ENCODE measurements around the gene CPA4.
"Not testable (repeated sequence)": the region's sequence is repeated elsewhere in the genome, so short reads cannot be mapped to it uniquely, and the experiment has no call there.

CPA4 gene

DNA sequence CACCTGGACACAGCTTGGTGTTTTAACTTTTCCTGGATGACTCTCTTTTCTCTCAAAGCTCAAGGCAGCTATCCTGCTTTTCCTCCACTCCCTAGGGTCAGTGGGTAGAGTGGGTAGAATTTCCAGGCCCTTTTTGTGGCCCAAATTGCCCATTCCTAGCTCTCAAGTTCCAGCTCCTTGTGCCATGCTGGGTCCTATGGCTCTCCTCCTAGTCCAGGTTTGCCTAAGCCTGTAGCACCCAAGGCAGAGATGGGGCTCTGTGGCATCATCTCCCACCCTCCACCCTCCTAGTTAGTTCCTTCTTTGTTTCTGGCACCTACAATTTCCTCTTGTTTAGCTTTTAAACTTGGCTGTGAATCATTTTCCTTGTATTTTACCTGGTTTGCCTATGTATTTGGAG, 9.7 kb downstream of the CPA4 start:
- Histone ChIP-seq H3K36me3 (ENCODE audit: insufficient read depth, low read length) (peaks cover 10% of the 10 kb centered on the region; the same call in 1 of the 2 replicates), H3K27ac (ENCODE audit: low read depth, low read length) (no peak overlapping the region), H2AFZ (ENCODE audit: low read length, unreplicated experiment) (no peak overlapping the region), H3K4me3 (ENCODE audit: low read depth, low read length) (no peak overlapping the region), H3K79me2 (ENCODE audit: control insufficient read depth, insufficient read depth, low read length, unreplicated experiment) (no peaks in the 10 kb centered on the region), H3K4me1 (ENCODE audit: control insufficient read depth, insufficient read depth, low read length, unreplicated experiment) (no peaks in the 10 kb centered on the region), H3K27me3 (ENCODE audit: insufficient read depth, low read length) (no peaks in the 10 kb centered on the region)

DNA sequence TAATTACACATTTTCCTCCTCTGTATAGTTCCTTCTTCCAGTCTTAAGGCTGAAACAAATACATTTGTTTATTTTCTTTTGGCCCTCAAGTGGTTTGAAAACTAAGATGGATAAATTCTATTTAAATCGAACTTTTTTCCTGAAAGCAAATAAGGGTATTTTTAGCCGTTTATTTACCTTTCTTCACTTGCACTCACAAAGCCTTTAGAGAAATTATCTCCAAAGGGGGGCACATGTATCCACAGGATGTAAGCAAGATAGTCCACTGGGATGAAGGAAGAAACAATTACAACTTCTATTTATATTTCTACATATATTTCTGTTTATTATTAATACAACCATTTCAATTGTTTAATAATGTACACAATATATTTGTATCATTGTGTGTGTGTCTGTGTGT, 10.2 kb downstream of the CPA4 start:
- no peak overlapping the region for H3K27ac ChIP-seq (ENCODE audit: low read depth, low read length)

DNA sequence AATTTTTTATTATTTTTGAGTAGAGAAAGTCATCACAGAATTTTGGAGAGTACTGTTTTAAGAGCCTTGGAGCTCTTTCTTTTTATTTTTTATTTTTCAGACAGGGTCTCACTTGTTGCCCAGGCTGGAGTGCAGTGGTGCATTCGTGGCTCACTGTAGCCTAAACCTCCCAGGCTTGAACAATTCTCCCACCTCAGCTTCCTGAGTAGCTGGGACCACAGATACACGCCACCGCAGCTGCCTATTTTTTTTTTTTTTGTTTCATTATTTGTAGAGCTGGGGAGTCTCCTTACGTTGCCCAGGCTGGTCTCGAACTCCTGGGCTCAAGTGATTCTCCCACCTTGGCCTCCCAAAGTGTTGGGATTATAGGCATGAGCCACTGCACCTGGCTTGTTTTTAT, 10.6 kb downstream of the CPA4 start:
- Histone ChIP-seq H2AFZ (ENCODE audit: low read length, unreplicated experiment) (no peak overlapping the region), H3K27ac (ENCODE audit: low read depth, low read length) (no peak overlapping the region), H3K4me3 (ENCODE audit: low read depth, low read length) (no peak overlapping the region), H3K79me2 (ENCODE audit: control insufficient read depth, insufficient read depth, low read length, unreplicated experiment) (no peaks in the 10 kb centered on the region), H3K27me3 (ENCODE audit: insufficient read depth, low read length) (no peaks in the 10 kb centered on the region), H3K36me3 (ENCODE audit: insufficient read depth, low read length) (peaks cover 10% of the 10 kb centered on the region; the same call in 1 of the 2 replicates), H3K4me1 (ENCODE audit: control insufficient read depth, insufficient read depth, low read length, unreplicated experiment) (no peaks in the 10 kb centered on the region)

More for the DNA sequence above, 10.2 kb downstream of the CPA4 start:
- no peak overlapping the region for H2AFZ ChIP-seq (ENCODE audit: low read length, unreplicated experiment)
- no peaks in the 10 kb centered on the region for H3K27me3 ChIP-seq (ENCODE audit: insufficient read depth, low read length)
- peaks cover 10% of the 10 kb centered on the region; the same call in 1 of the 2 replicates for H3K36me3 ChIP-seq (ENCODE audit: insufficient read depth, low read length)
- H3K79me2 ChIP-seq (ENCODE audit: control insufficient read depth, insufficient read depth, low read length, unreplicated experiment): no peaks in the 10 kb centered on the region
- no peaks in the 10 kb centered on the region for H3K4me1 ChIP-seq (ENCODE audit: control insufficient read depth, insufficient read depth, low read length, unreplicated experiment)
- no peak overlapping the region for H3K4me3 ChIP-seq (ENCODE audit: low read depth, low read length)

DNA sequence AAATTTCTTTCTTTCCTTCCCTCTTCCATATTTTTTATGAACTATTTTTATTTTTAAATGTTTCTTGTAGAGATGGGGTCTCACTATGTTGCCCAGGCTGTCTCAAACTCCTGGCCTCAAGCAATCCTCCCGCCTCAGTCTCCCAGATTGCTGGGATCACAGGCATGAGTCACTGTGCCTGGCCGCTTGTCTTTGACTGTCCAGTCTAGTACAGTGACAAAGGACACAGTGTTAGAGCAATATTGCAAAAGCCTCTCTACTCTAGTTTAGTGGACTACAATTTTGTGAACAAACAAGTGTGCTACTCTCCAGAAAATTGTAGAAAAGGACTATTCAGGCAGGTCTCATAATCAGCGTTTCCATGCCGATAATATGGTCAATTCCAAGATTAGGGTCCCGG, 11.0 kb downstream of the CPA4 start:
- H3K4me3 ChIP-seq (ENCODE audit: low read depth, low read length): no peak overlapping the region
- peaks cover 10% of the 10 kb centered on the region; the same call in 1 of the 2 replicates for H3K36me3 ChIP-seq (ENCODE audit: insufficient read depth, low read length)
- no peak overlapping the region for H3K27ac ChIP-seq (ENCODE audit: low read depth, low read length)
- no peaks in the 10 kb centered on the region for H3K4me1 ChIP-seq (ENCODE audit: control insufficient read depth, insufficient read depth, low read length, unreplicated experiment)
- H3K27me3 ChIP-seq (ENCODE audit: insufficient read depth, low read length): no peaks in the 10 kb centered on the region
- H2AFZ ChIP-seq (ENCODE audit: low read length, unreplicated experiment): no peak overlapping the region
- no peaks in the 10 kb centered on the region for H3K79me2 ChIP-seq (ENCODE audit: control insufficient read depth, insufficient read depth, low read length, unreplicated experiment)

DNA sequence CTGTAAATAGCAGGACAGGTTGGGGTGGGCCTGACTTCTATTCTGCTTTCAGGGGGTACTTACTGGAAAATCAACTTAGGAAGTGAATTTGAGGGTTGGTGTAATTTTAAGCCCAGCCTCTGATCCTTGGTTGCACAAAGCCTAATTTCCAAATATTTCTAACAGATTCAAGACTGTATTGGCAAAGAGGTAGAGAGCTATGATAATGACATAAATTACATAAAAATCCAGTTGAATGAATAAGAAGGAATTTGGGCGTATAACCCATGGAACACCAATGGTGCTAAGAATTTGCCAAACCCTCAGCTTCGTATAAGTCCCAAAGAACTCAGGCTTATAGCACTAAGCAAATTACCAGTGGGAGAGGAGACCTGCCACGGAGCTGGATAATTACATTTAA, 11.9 kb downstream of the CPA4 start:
- peaks cover 10% of the 10 kb centered on the region; the same call in 1 of the 2 replicates for H3K36me3 ChIP-seq (ENCODE audit: insufficient read depth, low read length)
- no peaks in the 10 kb centered on the region for H3K79me2 ChIP-seq (ENCODE audit: control insufficient read depth, insufficient read depth, low read length, unreplicated experiment)
- H3K27me3 ChIP-seq (ENCODE audit: insufficient read depth, low read length): no peaks in the 10 kb centered on the region
- no peaks in the 10 kb centered on the region for H3K4me1 ChIP-seq (ENCODE audit: control insufficient read depth, insufficient read depth, low read length, unreplicated experiment)
- no peak overlapping the region for H3K27ac ChIP-seq (ENCODE audit: low read depth, low read length)
- H3K4me3 ChIP-seq (ENCODE audit: low read depth, low read length): no peak overlapping the region
- no peak overlapping the region for H2AFZ ChIP-seq (ENCODE audit: low read length, unreplicated experiment)

DNA sequence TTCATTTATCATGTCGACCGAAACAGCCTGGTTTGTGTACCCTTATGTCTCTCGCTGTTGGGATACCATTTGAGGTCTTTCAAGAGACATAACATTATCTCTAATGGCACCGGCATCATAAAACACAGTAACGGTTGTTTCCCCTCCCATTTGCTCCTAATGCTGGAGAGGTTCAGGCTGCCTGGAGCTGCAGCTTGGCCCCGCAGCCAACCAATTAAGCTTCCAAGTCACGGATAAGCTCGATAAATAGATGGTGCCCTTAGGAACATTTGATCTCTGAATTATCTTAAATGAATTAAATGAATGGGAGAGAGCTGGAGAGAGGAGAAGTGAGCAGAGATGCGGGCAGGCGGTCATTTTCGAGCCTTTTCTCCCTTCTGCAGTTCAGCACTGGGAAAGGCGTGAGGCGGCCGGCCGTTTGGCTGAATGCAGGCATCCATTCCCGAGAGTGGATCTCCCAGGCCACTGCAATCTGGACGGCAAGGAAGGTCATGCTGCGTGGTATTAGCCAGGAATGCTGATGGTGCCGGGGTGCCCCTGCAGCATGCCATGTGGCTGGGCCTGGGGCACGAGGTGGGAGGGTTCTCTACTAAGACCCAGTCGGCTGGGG, 12.6 kb downstream of the CPA4 start:
- Histone ChIP-seq H3K36me3 (ENCODE audit: insufficient read depth, low read length) (peaks cover 10% of the 10 kb centered on the region; the same call in 1 of the 2 replicates), H3K27me3 (ENCODE audit: insufficient read depth, low read length) (no peaks in the 10 kb centered on the region), H3K4me3 (ENCODE audit: low read depth, low read length) (no peak overlapping the region), H2AFZ (ENCODE audit: low read length, unreplicated experiment) (no peak overlapping the region), H3K4me1 (ENCODE audit: control insufficient read depth, insufficient read depth, low read length, unreplicated experiment) (no peaks in the 10 kb centered on the region), H3K79me2 (ENCODE audit: control insufficient read depth, insufficient read depth, low read length, unreplicated experiment) (no peaks in the 10 kb centered on the region), H3K27ac (ENCODE audit: low read depth, low read length) (no peak overlapping the region)

DNA sequence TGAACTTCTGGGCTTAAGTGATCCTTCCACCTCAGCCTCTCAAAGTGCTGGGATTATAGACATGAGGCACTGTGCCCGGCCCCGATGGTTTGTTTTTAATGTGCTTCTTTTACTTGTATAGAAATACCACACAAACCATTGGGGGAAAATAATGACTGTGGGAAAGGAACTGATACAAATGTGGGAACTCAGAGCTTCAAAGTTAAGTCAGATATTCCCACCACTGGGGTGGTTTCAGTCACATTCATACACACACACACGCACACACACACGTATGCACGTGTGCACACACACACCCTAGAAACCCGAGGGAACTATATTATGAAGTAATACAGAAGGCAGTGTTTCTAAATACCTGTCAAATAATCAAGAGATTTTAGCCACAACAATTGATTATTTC, 17.0 kb downstream of the CPA4 start:
- Histone ChIP-seq H2AFZ (ENCODE audit: low read length, unreplicated experiment) (no peak overlapping the region), H3K27ac (ENCODE audit: low read depth, low read length) (no peak overlapping the region), H3K4me1 (ENCODE audit: control insufficient read depth, insufficient read depth, low read length, unreplicated experiment) (no peaks in the 10 kb centered on the region), H3K4me3 (ENCODE audit: low read depth, low read length) (no peak overlapping the region), H3K36me3 (ENCODE audit: insufficient read depth, low read length) (peaks cover 6% of the 10 kb centered on the region; the same call in 1 of the 2 replicates), H3K79me2 (ENCODE audit: control insufficient read depth, insufficient read depth, low read length, unreplicated experiment) (no peaks in the 10 kb centered on the region), H3K27me3 (ENCODE audit: insufficient read depth, low read length) (no peaks in the 10 kb centered on the region)

DNA sequence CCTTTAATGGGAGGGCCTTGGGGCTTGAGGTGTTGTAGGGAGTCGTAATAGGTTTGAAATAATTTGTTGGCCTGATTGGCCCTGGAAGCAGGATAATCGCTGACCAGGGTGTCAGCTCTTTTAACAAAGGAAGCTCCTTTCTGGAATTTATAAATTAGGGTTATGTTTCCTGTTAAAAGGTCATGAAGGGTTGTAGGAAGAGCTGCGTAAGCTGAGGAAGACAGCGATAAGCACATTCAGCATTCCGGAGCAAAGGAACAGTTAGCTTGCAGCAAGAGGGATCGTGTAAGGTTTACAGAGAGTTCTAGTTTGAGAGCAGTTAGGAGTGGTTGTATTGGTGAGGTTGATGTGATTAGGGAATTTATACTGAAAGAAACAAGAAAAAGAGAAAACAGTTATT, 21.3 kb downstream of the CPA4 start:
- Histone ChIP-seq H3K27me3 (ENCODE audit: insufficient read depth, low read length) (no peaks in the 10 kb centered on the region), H3K27ac (ENCODE audit: low read depth, low read length) (no peak overlapping the region), H3K36me3 (ENCODE audit: insufficient read depth, low read length) (peaks cover 2% of the 10 kb centered on the region; the same call in 1 of the 2 replicates), H3K4me1 (ENCODE audit: control insufficient read depth, insufficient read depth, low read length, unreplicated experiment) (no peaks in the 10 kb centered on the region), H3K4me3 (ENCODE audit: low read depth, low read length) (no peak overlapping the region), H2AFZ (ENCODE audit: low read length, unreplicated experiment) (no peak overlapping the region), H3K79me2 (ENCODE audit: control insufficient read depth, insufficient read depth, low read length, unreplicated experiment) (no peaks in the 10 kb centered on the region)

DNA sequence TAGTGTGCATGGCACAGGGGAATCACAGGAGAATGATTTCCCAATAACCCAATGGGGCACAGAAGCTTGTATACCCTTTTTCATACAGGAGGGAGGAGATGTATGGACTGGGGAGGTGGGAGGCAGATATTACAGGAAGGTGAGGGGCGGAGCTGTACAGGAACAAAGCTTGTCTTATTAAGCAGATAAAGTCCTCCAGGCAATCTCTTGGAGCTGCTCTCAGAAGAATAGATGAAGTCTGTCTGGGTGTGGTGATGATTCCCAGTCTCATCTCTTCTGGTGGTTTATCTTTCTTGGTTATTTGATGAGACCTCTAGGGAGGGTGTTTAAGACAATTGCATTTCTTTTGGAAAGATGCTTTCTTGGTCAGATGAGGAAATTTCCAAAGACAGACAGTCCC, 26.6 kb downstream of the CPA4 start:
- no peaks in the 10 kb centered on the region for H3K4me1 ChIP-seq (ENCODE audit: control insufficient read depth, insufficient read depth, low read length, unreplicated experiment)
- H3K27ac ChIP-seq (ENCODE audit: low read depth, low read length): no peak overlapping the region

DNA sequence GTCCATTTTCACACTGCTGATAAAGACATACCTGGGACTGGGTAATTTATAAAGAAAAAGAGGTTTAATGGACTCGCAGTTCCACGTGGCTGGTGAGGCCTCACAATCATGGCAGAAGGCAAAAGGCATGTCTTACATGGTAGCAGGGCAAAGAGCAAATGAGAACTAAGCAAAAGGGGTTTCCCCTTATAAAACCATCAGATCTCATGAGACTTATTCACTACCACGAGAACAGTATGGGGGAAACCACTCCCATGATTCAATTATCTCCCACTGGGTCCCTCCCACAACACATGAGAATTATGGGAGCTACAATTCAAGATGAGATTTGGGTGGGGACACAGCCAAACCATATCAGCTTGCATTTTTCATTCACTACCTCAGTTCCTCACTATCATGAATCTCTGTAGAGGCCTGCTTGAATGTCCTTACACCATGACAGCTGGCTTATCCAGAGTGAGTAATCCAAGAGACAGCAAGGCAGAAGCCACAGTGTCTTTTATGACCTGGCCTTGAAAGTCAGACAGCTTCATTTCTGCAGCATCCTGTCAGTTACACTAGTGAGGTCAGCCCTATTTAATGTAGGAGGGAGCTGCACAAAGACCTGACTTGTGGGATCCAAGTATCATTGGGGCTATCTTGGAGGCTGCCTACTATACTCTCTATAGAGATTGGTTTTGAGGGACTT, 28.7 kb downstream of the CPA4 start:
- not testable (repeated sequence) for H3K27ac ChIP-seq (ENCODE audit: low read depth, low read length); H3K79me2 ChIP-seq (ENCODE audit: control insufficient read depth, insufficient read depth, low read length, unreplicated experiment); H2AFZ ChIP-seq (ENCODE audit: low read length, unreplicated experiment); H3K4me1 ChIP-seq (ENCODE audit: control insufficient read depth, insufficient read depth, low read length, unreplicated experiment); H3K36me3 ChIP-seq (ENCODE audit: insufficient read depth, low read length); H3K27me3 ChIP-seq (ENCODE audit: insufficient read depth, low read length); H3K4me3 ChIP-seq (ENCODE audit: low read depth, low read length)

More for the DNA sequence above, 26.6 kb downstream of the CPA4 start:
- no peak overlapping the region for H2AFZ ChIP-seq (ENCODE audit: low read length, unreplicated experiment)
- H3K27me3 ChIP-seq (ENCODE audit: insufficient read depth, low read length): no peaks in the 10 kb centered on the region
- no peaks in the 10 kb centered on the region for H3K79me2 ChIP-seq (ENCODE audit: control insufficient read depth, insufficient read depth, low read length, unreplicated experiment)
- H3K36me3 ChIP-seq (ENCODE audit: insufficient read depth, low read length): no peaks in the 10 kb centered on the region; the same call in 1 of the 2 replicates
- no peak overlapping the region for H3K4me3 ChIP-seq (ENCODE audit: low read depth, low read length)

DNA sequence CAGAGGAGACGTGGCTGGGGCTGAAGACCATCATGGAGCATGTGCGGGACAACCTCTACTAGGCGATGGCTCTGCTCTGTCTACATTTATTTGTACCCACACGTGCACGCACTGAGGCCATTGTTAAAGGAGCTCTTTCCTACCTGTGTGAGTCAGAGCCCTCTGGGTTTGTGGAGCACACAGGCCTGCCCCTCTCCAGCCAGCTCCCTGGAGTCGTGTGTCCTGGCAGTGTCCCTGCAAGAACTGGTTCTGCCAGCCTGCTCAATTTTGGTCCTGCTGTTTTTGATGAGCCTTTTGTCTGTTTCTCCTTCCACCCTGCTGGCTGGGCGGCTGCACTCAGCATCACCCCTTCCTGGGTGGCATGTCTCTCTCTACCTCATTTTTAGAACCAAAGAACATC, 29.7 kb downstream of the CPA4 start:
- no peak overlapping the region for H2AFZ ChIP-seq (ENCODE audit: low read length, unreplicated experiment)
- no peaks in the 10 kb centered on the region; the same call in 1 of the 2 replicates for H3K36me3 ChIP-seq (ENCODE audit: insufficient read depth, low read length)
- H3K4me1 ChIP-seq (ENCODE audit: control insufficient read depth, insufficient read depth, low read length, unreplicated experiment): no peaks in the 10 kb centered on the region

More for the DNA sequence above, 29.7 kb downstream of the CPA4 start:
- no peak overlapping the region for H3K4me3 ChIP-seq (ENCODE audit: low read depth, low read length)
- H3K27ac ChIP-seq (ENCODE audit: low read depth, low read length): no peak overlapping the region
- no peaks in the 10 kb centered on the region for H3K79me2 ChIP-seq (ENCODE audit: control insufficient read depth, insufficient read depth, low read length, unreplicated experiment)
- H3K27me3 ChIP-seq (ENCODE audit: insufficient read depth, low read length): no peaks in the 10 kb centered on the region
